Measurements from ENCODE around the gene SCG5.

DNA sequence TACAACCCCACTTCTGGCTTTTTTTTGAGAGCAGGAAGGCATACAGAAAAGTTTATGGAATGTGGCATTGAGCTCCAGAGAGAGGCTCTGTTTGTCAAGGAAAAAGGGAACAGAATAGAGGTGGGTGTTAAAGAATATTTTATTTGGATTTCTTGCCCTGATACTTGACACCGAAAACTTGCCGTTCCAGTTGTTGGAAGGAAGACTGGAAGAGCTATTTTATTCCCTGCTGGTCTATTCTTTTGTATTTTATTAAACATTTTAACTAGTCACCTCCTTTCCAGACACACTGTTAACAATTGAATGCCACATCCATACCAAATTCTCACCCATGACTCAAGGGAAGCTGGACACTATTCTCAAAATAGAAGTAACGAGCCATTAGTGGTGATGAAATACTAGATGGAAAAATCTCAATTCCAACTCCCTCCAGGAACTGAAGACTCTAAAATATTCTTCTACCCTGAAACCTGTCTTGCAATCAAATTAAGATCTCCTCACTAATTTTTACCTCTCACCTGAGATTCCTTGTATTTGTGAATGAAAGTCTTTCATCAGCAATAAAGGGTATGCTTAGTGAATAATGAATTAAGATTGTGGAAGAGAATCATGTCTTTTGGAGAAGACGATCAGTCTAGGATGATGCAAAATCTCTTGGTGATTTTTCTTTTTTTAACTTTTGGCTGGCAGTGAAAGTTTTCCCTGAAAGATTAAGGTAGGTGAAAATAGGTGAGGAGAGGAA is 104.8 kb downstream of the SCG5 start:
- TF ChIP-seq, protein P1, sequence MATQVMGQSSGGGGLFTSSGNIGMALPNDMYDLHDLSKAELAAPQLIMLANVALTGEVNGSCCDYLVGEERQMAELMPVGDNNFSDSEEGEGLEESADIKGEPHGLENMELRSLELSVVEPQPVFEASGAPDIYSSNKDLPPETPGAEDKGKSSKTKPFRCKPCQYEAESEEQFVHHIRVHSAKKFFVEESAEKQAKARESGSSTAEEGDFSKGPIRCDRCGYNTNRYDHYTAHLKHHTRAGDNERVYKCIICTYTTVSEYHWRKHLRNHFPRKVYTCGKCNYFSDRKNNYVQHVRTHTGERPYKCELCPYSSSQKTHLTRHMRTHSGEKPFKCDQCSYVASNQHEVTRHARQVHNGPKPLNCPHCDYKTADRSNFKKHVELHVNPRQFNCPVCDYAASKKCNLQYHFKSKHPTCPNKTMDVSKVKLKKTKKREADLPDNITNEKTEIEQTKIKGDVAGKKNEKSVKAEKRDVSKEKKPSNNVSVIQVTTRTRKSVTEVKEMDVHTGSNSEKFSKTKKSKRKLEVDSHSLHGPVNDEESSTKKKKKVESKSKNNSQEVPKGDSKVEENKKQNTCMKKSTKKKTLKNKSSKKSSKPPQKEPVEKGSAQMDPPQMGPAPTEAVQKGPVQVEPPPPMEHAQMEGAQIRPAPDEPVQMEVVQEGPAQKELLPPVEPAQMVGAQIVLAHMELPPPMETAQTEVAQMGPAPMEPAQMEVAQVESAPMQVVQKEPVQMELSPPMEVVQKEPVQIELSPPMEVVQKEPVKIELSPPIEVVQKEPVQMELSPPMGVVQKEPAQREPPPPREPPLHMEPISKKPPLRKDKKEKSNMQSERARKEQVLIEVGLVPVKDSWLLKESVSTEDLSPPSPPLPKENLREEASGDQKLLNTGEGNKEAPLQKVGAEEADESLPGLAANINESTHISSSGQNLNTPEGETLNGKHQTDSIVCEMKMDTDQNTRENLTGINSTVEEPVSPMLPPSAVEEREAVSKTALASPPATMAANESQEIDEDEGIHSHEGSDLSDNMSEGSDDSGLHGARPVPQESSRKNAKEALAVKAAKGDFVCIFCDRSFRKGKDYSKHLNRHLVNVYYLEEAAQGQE (IDR thresholded peaks at IDR 0.05; ENCODE audit: insufficient read depth in 1 of 2, low read depth in 2 of 2, low read length in 2 of 2): no peak
- no peak for TF ChIP-seq TAF1 (IDR thresholded peaks at IDR 0.05; ENCODE audit: borderline replicate concordance, insufficient read depth, low read length)
- no peak for TF ChIP-seq SIN3A (IDR thresholded peaks at IDR 0.05; ENCODE audit: borderline replicate concordance, insufficient read depth, low read length)
- TF ChIP-seq POLR2AphosphoS5 (IDR thresholded peaks at IDR 0.05; ENCODE audit: low read depth, low read length): no peak
